Mesenchymal stem cell (in vitro differentiated cells and primary cell): ENCODE results near the gene PARP16.

ENCODE experiments used
- DNase-seq: peaks from one replicate; pipeline ENCODE4 v3.0.0-alpha.2; 2013
- H2AFZ ChIP-seq: one replicate; pipeline ENCODE4 v1.6.1; 2013; ENCODE audit warnings: low read depth, mild to moderate bottlenecking, control low read depth, inconsistent platforms, low read length, moderate library complexity
- H2AK5ac ChIP-seq: 2 replicates; pipeline ENCODE4 v1.6.1; 2013; ENCODE audit warnings: low read length, moderate library complexity, mild to moderate bottlenecking, inconsistent platforms; ENCODE audit not compliant: severe bottlenecking
- H2BK120ac ChIP-seq: one replicate; pipeline ENCODE4 v1.6.1; 2013; ENCODE audit warnings: low read depth, mild to moderate bottlenecking, inconsistent platforms, low read length, moderate library complexity
- H2BK12ac ChIP-seq, 2 experiments: one replicate each; pipeline ENCODE4 v1.6.1; 2013; ENCODE audit warnings: inconsistent platforms in 2 of 2, low read length in 2 of 2, mild to moderate bottlenecking in 2 of 2, moderate library complexity in 2 of 2, control low read depth in 1 of 2
- H2BK15ac ChIP-seq: one replicate; pipeline ENCODE4 v1.6.1; 2013; ENCODE audit warnings: mild to moderate bottlenecking, low read depth, inconsistent platforms; ENCODE audit not compliant: poor library complexity, severe bottlenecking
- H2BK5ac ChIP-seq: 2 replicates; pipeline ENCODE4 v1.6.1; 2013; ENCODE audit warnings: low read depth, mild to moderate bottlenecking, low read length, control low read depth, inconsistent platforms; ENCODE audit not compliant: poor library complexity, severe bottlenecking
- H3K14ac ChIP-seq, 2 experiments: one replicate each; pipeline ENCODE4 v1.6.1; 2013; ENCODE audit warnings: inconsistent platforms in 2 of 2, low read length in 2 of 2, control low read depth in 1 of 2, mild to moderate bottlenecking in 1 of 2, moderate library complexity in 1 of 2
- H3K18ac ChIP-seq, 2 experiments: one replicate each; pipeline ENCODE4 v1.6.1; 2013; ENCODE audit warnings: inconsistent platforms in 2 of 2, low read length in 2 of 2, control low read depth in 1 of 2, low read depth in 1 of 2, mild to moderate bottlenecking in 1 of 2
- H3K23ac ChIP-seq, 2 experiments: one replicate each; pipeline ENCODE4 v1.6.1; 2013; ENCODE audit warnings: inconsistent platforms in 2 of 2, low read length in 2 of 2, mild to moderate bottlenecking in 2 of 2, moderate library complexity in 2 of 2, control low read depth in 1 of 2
- H3K27ac ChIP-seq: 2 replicates; pipeline ENCODE4 v1.5.1; 2013; ENCODE audit warnings: mild to moderate bottlenecking, moderate library complexity, low read length, control low read depth, inconsistent platforms; ENCODE audit not compliant: poor library complexity, severe bottlenecking
- H3K27me3 ChIP-seq, 2 experiments: 2 replicates each; pipeline versions ENCODE4 v1.6.1 to v1.7.0; 2013; ENCODE audit warnings: low read length in 2 of 2, mild to moderate bottlenecking in 2 of 2, moderate library complexity in 2 of 2, control low read depth in 1 of 2, inconsistent platforms in 1 of 2; ENCODE audit not compliant: control insufficient read depth in 1 of 2, insufficient read depth in 1 of 2
- H3K36me3 ChIP-seq, 2 experiments: 2 replicates each; pipeline versions ENCODE4 v1.6.1 to v1.7.0; 2013; ENCODE audit warnings: low read length in 2 of 2, control low read depth in 1 of 2, inconsistent platforms in 1 of 2, low read depth in 1 of 2, mild to moderate bottlenecking in 1 of 2; ENCODE audit not compliant: insufficient read depth in 2 of 2, control insufficient read depth in 1 of 2
- H3K4ac ChIP-seq, 2 experiments: one replicate each; pipeline ENCODE4 v1.6.1; 2013; ENCODE audit warnings: inconsistent platforms in 2 of 2, low read length in 2 of 2, mild to moderate bottlenecking in 2 of 2, moderate library complexity in 2 of 2, control low read depth in 1 of 2, low read depth in 1 of 2
- H3K4me1 ChIP-seq: 2 replicates; pipeline ENCODE4 v1.6.1; 2013; ENCODE audit warnings: low read depth, low read length, control low read depth; ENCODE audit not compliant: control insufficient read depth, insufficient read depth
- H3K4me2 ChIP-seq: 2 replicates; pipeline ENCODE4 v1.6.1; 2013; ENCODE audit warnings: low read length, mild to moderate bottlenecking, inconsistent platforms; ENCODE audit not compliant: poor library complexity, severe bottlenecking
- H3K4me3 ChIP-seq, 2 experiments: 2 replicates each; pipeline versions ENCODE4 v1.5.1 to v1.7.0; 2013; ENCODE audit warnings: low read length in 2 of 2, mild to moderate bottlenecking in 2 of 2, control low read depth in 1 of 2, low read depth in 1 of 2; ENCODE audit not compliant: insufficient read depth in 1 of 2
- H3K79me1 ChIP-seq: replicated peaks from 2 replicates; pipeline ENCODE4 v1.6.1; 2013; ENCODE audit warnings: mild to moderate bottlenecking, control low read depth, low read length, inconsistent platforms; ENCODE audit not compliant: poor library complexity, severe bottlenecking
- H3K9ac ChIP-seq: 2 replicates; pipeline ENCODE4 v1.7.0; 2013; ENCODE audit warnings: mild to moderate bottlenecking, low read length, moderate library complexity
- H3K9me3 ChIP-seq: 2 replicates; pipeline ENCODE4 v1.7.0; 2013; ENCODE audit warnings: mild to moderate bottlenecking, low read length; ENCODE audit not compliant: control insufficient read depth
- H4K8ac ChIP-seq: one replicate; pipeline ENCODE4 v1.6.1; 2013; ENCODE audit warnings: inconsistent platforms, mild to moderate bottlenecking, low read length, moderate library complexity
- H4K91ac ChIP-seq: one replicate; pipeline ENCODE4 v1.6.1; 2013; ENCODE audit warnings: mild to moderate bottlenecking, low read length, inconsistent platforms
- WGBS: methylation state at CpG from one replicate; pipeline ENCODE4 v1.1.7; 2013; ENCODE audit warnings: mixed read lengths; 5-methylcytosine and 5-hydroxymethylcytosine counted together

PARP16 gene

GRCh38 chr15:65254356-65254755 is 32.3 kb downstream of the PARP16 start:
- H2AK5ac ChIP-seq = no peak overlapping the region
- peaks cover 0 to 10% of the 10 kb centered on the region in 2 experiments for H3K36me3 ChIP-seq
- no peak overlapping the region for H3K18ac ChIP-seq
- no peak overlapping the region for H2BK15ac ChIP-seq
- no peak overlapping the region for H2BK120ac ChIP-seq
- no peak overlapping the region for H4K91ac ChIP-seq
- no peak overlapping the region for H3K4ac ChIP-seq
- H2BK12ac ChIP-seq = no peak overlapping the region
- no peak overlapping the region for H3K4me2 ChIP-seq
- DNase-seq = no peak
- no peak overlapping the region for H3K27ac ChIP-seq
- H3K27me3 ChIP-seq = no peaks in the 10 kb centered on the region
- 62% methylated on average over 4 of the region's 4 CpGs for WGBS
- no peak overlapping the region for H3K14ac ChIP-seq
- no peak overlapping the region for H3K4me3 ChIP-seq
- no peaks in the 10 kb centered on the region for H3K9me3 ChIP-seq
- no peak overlapping the region for H2BK5ac ChIP-seq
- no peak overlapping the region for H4K8ac ChIP-seq
- H2AFZ ChIP-seq = no peak overlapping the region
- no peak overlapping the region for H3K9ac ChIP-seq
- H3K4me1 ChIP-seq = peaks cover 4% of the 10 kb centered on the region
- H3K79me1 ChIP-seq = no peaks in the 10 kb centered on the region
- no peak overlapping the region for H3K23ac ChIP-seq

GRCh38 chr15:65249641-65250040 is 37.0 kb downstream of the PARP16 start:
- no peak for DNase-seq
- H3K36me3 ChIP-seq = peaks cover 0 to 16% of the 10 kb centered on the region in 2 experiments
- no peak overlapping the region for H3K18ac ChIP-seq
- peak overlapping the region in 1 of 2 experiments; percentile 35 for H3K4ac ChIP-seq
- H3K23ac ChIP-seq = no peak overlapping the region
- no peak overlapping the region for H2BK120ac ChIP-seq
- peaks cover 20% of the 10 kb centered on the region for H3K4me1 ChIP-seq
- no peak overlapping the region for H3K27ac ChIP-seq
- H3K4me2 ChIP-seq = no peak overlapping the region
- 72% methylated on average over 2 of the region's 2 CpGs for WGBS
- no peak overlapping the region for H2BK5ac ChIP-seq
- H3K4me3 ChIP-seq = no peak overlapping the region
- no peaks in the 10 kb centered on the region for H3K27me3 ChIP-seq
- H2AK5ac ChIP-seq = no peak overlapping the region
- no peak overlapping the region for H4K8ac ChIP-seq
- H3K9me3 ChIP-seq = no peaks in the 10 kb centered on the region
- peak overlapping the region; percentile 18 for H4K91ac ChIP-seq
- H2BK12ac ChIP-seq = no peak overlapping the region
- no peak overlapping the region for H2AFZ ChIP-seq
- no peak overlapping the region for H3K9ac ChIP-seq
- no peak overlapping the region for H2BK15ac ChIP-seq
- no peak overlapping the region for H3K14ac ChIP-seq
- H3K79me1 ChIP-seq = no peaks in the 10 kb centered on the region

GRCh38 chr15:65248511-65249255 is 38.0 kb downstream of the PARP16 start:
- Histone ChIP-seq H3K79me1 (no peaks in the 10 kb centered on the region), H3K18ac (peak overlapping the region in 1 of 2 experiments; percentile 48), H3K27me3 (no peaks in the 10 kb centered on the region), H3K23ac (no peak overlapping the region), H2AFZ (no peak overlapping the region), H3K27ac (no peak overlapping the region), H3K4me1 (peaks cover 20% of the 10 kb centered on the region), H3K9ac (no peak overlapping the region), H2BK12ac (peak overlapping the region in 1 of 2 experiments; percentile 10), H3K9me3 (no peaks in the 10 kb centered on the region), H3K4ac (no peak overlapping the region), H4K91ac (peak overlapping the region; percentile 35), H2AK5ac (no peak overlapping the region), H2BK5ac (no peak overlapping the region), H3K36me3 (peaks cover 0 to 17% of the 10 kb centered on the region in 2 experiments), H3K14ac (no peak overlapping the region), H2BK120ac (no peak overlapping the region), H3K4me3 (no peak overlapping the region), H2BK15ac (peak overlapping the region; percentile 70), H3K4me2 (no peak overlapping the region), H4K8ac (peak overlapping the region; percentile 40)
- 68% methylated on average over 7 of the region's 9 CpGs for WGBS
- no peak for DNase-seq

GRCh38 chr15:65246939-65247338 is 39.7 kb downstream of the PARP16 start:
- Histone ChIP-seq H3K27me3 (no peaks in the 10 kb centered on the region), H2BK12ac (no peak overlapping the region), H4K8ac (no peak overlapping the region), H4K91ac (no peak overlapping the region), H3K4ac (no peak overlapping the region), H3K79me1 (no peaks in the 10 kb centered on the region), H3K9me3 (no peaks in the 10 kb centered on the region), H2BK120ac (no peak overlapping the region), H2AFZ (no peak overlapping the region), H3K4me3 (no peak overlapping the region), H2AK5ac (no peak overlapping the region), H3K4me1 (peaks cover 20% of the 10 kb centered on the region), H2BK5ac (no peak overlapping the region), H3K9ac (no peak overlapping the region), H3K4me2 (no peak overlapping the region), H2BK15ac (no peak overlapping the region), H3K36me3 (peaks cover 0 to 17% of the 10 kb centered on the region in 2 experiments), H3K18ac (no peak overlapping the region), H3K27ac (no peak overlapping the region), H3K23ac (no peak overlapping the region), H3K14ac (no peak overlapping the region)
- DNase-seq = no peak
- WGBS = 93% methylated on average over 6 of the region's 6 CpGs
